Pancreas (tissue), 10 donors: ENCODE measurements around the gene SLC8A2. TPM values are rescaled to one million over a fixed set of nuclear protein-coding genes. Genes with fewer than 3 reads are reported as not detected.

Source experiments
- ATAC-seq, 4 donors: fragments of 200-7000 bp; cut with Tn5 transposase; one replicate each; pipeline versions ENCODE4 v1.8.0 to v1.9.1; 2020; ENCODE audit warnings: mild to moderate bottlenecking in 4 of 4, moderate library complexity in 4 of 4
- DNase-seq, 6 donors: peaks; one replicate each; pipeline ENCODE4 v3.0.0-alpha.2; 2020
- FAIRE-seq: peaks from 2 replicates; lab custom pipeline; 2012; peaks lifted over from hg19 to GRCh38; lab: Jason Lieb, UNC
- H3K27ac ChIP-seq, 4 donors: fragments of 200-600 bp; sonication (generic); 1 replicate in 3 of 4; 2 replicates in 1 of 4; pipeline versions ENCODE4 v1.5.0 to v1.8.0; 2020
- H3K27me3 ChIP-seq, 4 donors: fragments of 200-600 bp; one replicate each; pipeline ENCODE4 v1.8.0; 2021
- H3K36me3 ChIP-seq, 3 donors: fragments of 200-600 bp; sonication (generic) in 1 of 3; one replicate each; pipeline versions ENCODE4 v1.5.0 to v1.8.0; 2020 to 2021
- H3K4me1 ChIP-seq, 3 donors: fragments of 200-600 bp; one replicate each; pipeline ENCODE4 v1.8.0; 2021
- H3K4me3 ChIP-seq, 4 donors: fragments of 200-600 bp; sonication (generic) in 2 of 4; one replicate each; pipeline versions ENCODE4 v1.5.0 to v1.8.0; 2020 to 2021
- H3K9me3 ChIP-seq, 4 donors: fragments of 200-600 bp; one replicate each; pipeline ENCODE4 v1.8.0; 2021
- CTCF ChIP-seq, 4 donors: fragments of 200-600 bp; sonication (generic) in 3 of 4; IDR thresholded peaks; one replicate each; pipeline versions ENCODE4 v1.5.0 to v1.8.0; 2021; ENCODE audit warnings: antibody characterized with exemption in 4 of 4
- WGBS, 2 donors: extraction: QIAGEN DNeasy Blood & Tissue Kit; methylation state at CpG; one replicate each; pipeline ENCODE4 v1.1.7; 2013; 5-methylcytosine and 5-hydroxymethylcytosine counted together
- intact Hi-C, 3 donors: fragments of 100-400 bp; cut with DNase I; formaldehyde crosslinking; loops; one replicate each; pipeline versions ENCODE4 v1.11.1 to v1.14.2; 2022
- polyA plus RNA-seq, 2 donors: library from polyadenylated mRNA; stranded (reverse); fragments of 200-250 nt; gene quantifications; one replicate each; pipeline ENCODE4 v1.2.3, GENCODE V29; 2013
- total RNA-seq, 6 donors: library from RNA; stranded (reverse); fragmentation: NEBNext Ultra II Directional in 4 of 6; extraction: Animal tissue kit (Norgen Biotek cat#: 25700) in 4 of 6; gene quantifications; one replicate each; pipeline versions ENCODE4 v1.2.1 to v1.2.4, GENCODE V29; 2021 to 2023
- donor health status: healthy with polysubstance abuse.
- donor health status: DM: no; HTN: no; CAD: no; lungs with moderate emphysema.
- donor health status: DM: no; HTN: no; CAD: no.
- donor health status: control.
- donor health status: control.
- donor health status: Bipolar disorder and iron deficiency.
- donor health status: DM: yes; HTN: yes; CAD: no.
- donor health status: DM: no; HTN: no; CAD: no.
- donor health status: DM: no; HTN: no; CAD: no.
- donor health status: DM: yes; HTN: yes; CAD: no.

SLC8A2 gene
- total and polyA plus RNA-seq, 8 donors = 2.6 to 8.3 (median 6.3) TPM

- no peaks in the 10 kb centered on the region for H3K9me3 ChIP-seq
- FAIRE-seq (no peak), DNase-seq (no peak), ATAC-seq (no peak)
- intact Hi-C loops = no loop called here
- H3K4me1 ChIP-seq = peaks cover 0 to 4% (median 0%) of the 10 kb centered on the region in 3 donors
- H3K27me3 ChIP-seq = no peaks in the 10 kb centered on the region
- TF ChIP-seq CTCF (IDR thresholded peaks at IDR 0.05) = no peak
- no peaks in the 10 kb centered on the region for H3K36me3 ChIP-seq
- 77 to 83% methylated on average over 9 of the region's 9 CpGs for WGBS, 2 donors
- H3K4me3 ChIP-seq = no peak overlapping the region
- H3K27ac ChIP-seq = no peak overlapping the region
These were observed 3.8 kb upstream of the SLC8A2 start for GRCh38 chr19:47475465-47475864.

- intact Hi-C loops = no loop called here
- ATAC-seq (no peak), DNase-seq (no peak), FAIRE-seq (no peak)
- WGBS, 2 donors = 73 to 77% methylated on average over 10 of the region's 10 CpGs
- Histone ChIP-seq H3K4me1 (peaks cover 0 to 4% (median 0%) of the 10 kb centered on the region in 3 donors), H3K4me3 (no peak overlapping the region), H3K27me3 (no peaks in the 10 kb centered on the region), H3K27ac (no peak overlapping the region), H3K36me3 (no peaks in the 10 kb centered on the region), H3K9me3 (no peaks in the 10 kb centered on the region)
- TF ChIP-seq CTCF (IDR thresholded peaks at IDR 0.05) = no peak
These were observed 1.6 kb upstream of the SLC8A2 start for GRCh38 chr19:47473336-47473735.

GRCh38 chr19:47471381-47471732 is 336 bp downstream of the SLC8A2 start:
- peak overlapping the region in 3 of 4 donors; percentile 26 to 56 (median 43) for H3K4me3 ChIP-seq
- no peaks in the 10 kb centered on the region for H3K9me3 ChIP-seq
- ATAC-seq = peak; percentile 16 to 40 (median 18)
- FAIRE-seq = no peak
- intact Hi-C loops = no loop called here
- no peaks in the 10 kb centered on the region for H3K27me3 ChIP-seq
- H3K4me1 ChIP-seq = peaks cover 0 to 4% (median 0%) of the 10 kb centered on the region in 3 donors
- WGBS, 2 donors = 1 to 3% methylated on average over 5 to 16 of the region's 16 CpGs
- peak in 1 of 6 donors; percentile 36 for DNase-seq
- H3K36me3 ChIP-seq = no peaks in the 10 kb centered on the region
- H3K27ac ChIP-seq = no peak overlapping the region
- TF ChIP-seq CTCF (IDR thresholded peaks at IDR 0.05) = no peak

GRCh38 chr19:47470447-47471195 is 1.1 kb downstream of the SLC8A2 start:
- H3K4me3 ChIP-seq = no peak overlapping the region
- TF ChIP-seq CTCF (IDR thresholded peaks at IDR 0.05) = no peak
- no peak overlapping the region for H3K27ac ChIP-seq
- H3K4me1 ChIP-seq = peaks cover 0 to 4% (median 0%) of the 10 kb centered on the region in 3 donors
- no peaks in the 10 kb centered on the region for H3K36me3 ChIP-seq
- intact Hi-C loops = no loop called here
- H3K9me3 ChIP-seq = no peaks in the 10 kb centered on the region
- no peak for FAIRE-seq
- 23 to 24% methylated on average over 13 of the region's 13 CpGs for WGBS, 2 donors
- peak in 1 of 6 donors; percentile 40 for DNase-seq
- H3K27me3 ChIP-seq = no peaks in the 10 kb centered on the region
- no peak for ATAC-seq

DNA sequence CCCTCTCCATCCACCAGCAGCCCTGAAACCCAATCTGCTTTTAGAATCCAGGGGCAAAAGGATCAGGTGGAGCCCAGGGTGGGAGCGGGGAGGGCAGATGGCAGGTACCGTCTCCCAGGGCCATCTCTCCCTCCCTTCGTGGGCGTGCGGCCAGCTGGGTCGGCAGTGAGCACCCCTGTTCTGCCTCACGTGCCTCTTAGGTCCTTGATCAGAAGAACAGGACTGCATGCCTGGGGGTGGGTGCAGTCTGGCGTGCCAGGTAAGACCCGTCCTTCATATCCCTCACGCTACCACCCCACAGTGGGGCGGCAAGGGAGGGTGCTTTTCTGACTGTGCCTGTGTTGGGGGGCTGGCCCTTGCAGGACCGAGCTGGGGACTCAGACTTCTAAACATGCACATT is 2.0 kb downstream of the SLC8A2 start:
- no peaks in the 10 kb centered on the region for H3K36me3 ChIP-seq
- no peak overlapping the region for H3K4me3 ChIP-seq
- no peak overlapping the region for H3K27ac ChIP-seq
- ATAC-seq = peak in 2 of 4 donors; percentile 3 to 4
- DNase-seq = peak in 2 of 6 donors; percentile 47 to 58
- FAIRE-seq = no peak
- TF ChIP-seq CTCF (IDR thresholded peaks at IDR 0.05) = no peak
- intact Hi-C loops = no loop called here
- H3K27me3 ChIP-seq = no peaks in the 10 kb centered on the region
- H3K9me3 ChIP-seq = no peaks in the 10 kb centered on the region
- H3K4me1 ChIP-seq = peaks cover 0 to 4% (median 0%) of the 10 kb centered on the region in 3 donors
- WGBS, 2 donors = 9 to 14% methylated on average over 12 of the region's 12 CpGs
